PC-9 (cell line): ENCODE measurements around the gene MMP17.

Source experiments
- CTCF ChIP-seq: fragments of 200-600 bp; sonication (generic); conservative IDR thresholded peaks from 2 replicates; pipeline ENCODE4 v1.6.1; 2017; ENCODE audit warnings: mixed run types, antibody characterized with exemption, mild to moderate bottlenecking, moderate library complexity
- EZH2 ChIP-seq: fragments of 200-600 bp; sonication (generic); IDR thresholded peaks from 2 replicates; pipeline ENCODE4 v1.8.0; 2017; ENCODE audit warnings: antibody characterized with exemption, low read depth

- TF ChIP-seq CTCF (no peak), EZH2 (no peak)
These were observed 28.2 kb upstream of the MMP17 start for GRCh38 chr12:131799828-131800593.
